Esophagus muscularis mucosa (tissue), 4 donors: ENCODE data around the gene TMEM131L. TPM values are rescaled to one million over a fixed set of nuclear protein-coding genes. Genes with fewer than 3 reads are reported as not detected.

Experiments
- DNase-seq: peaks from one replicate; pipeline ENCODE4 v3.0.0-alpha.2; 2017; ENCODE audit errors: extremely low spot score
- H3K27ac ChIP-seq, 4 donors: fragments of 200-600 bp; sonication (generic); replicated peaks in 1 of 4; 1 replicate in 3 of 4; 2 replicates in 1 of 4; pipeline ENCODE4 v1.5.1; 2016 to 2019; ENCODE audit warnings: mild to moderate bottlenecking in 1 of 4
- H3K27me3 ChIP-seq, 4 donors: fragments of 200-600 bp; sonication (generic); one replicate each; pipeline versions ENCODE4 v1.5.1 to v1.6.0; 2016 to 2019
- H3K36me3 ChIP-seq, 4 donors: fragments of 200-600 bp; sonication (generic); one replicate each; pipeline ENCODE4 v1.5.1; 2016 to 2019
- H3K4me1 ChIP-seq, 4 donors: fragments of 200-600 bp; sonication (generic); one replicate each; pipeline ENCODE4 v1.5.1; 2016 to 2019
- H3K4me3 ChIP-seq, 4 donors: fragments of 200-600 bp; sonication (generic); 1 replicate in 2 of 4; 2 replicates in 2 of 4; pipeline ENCODE4 v1.5.1; 2016 to 2019; ENCODE audit warnings: mild to moderate bottlenecking in 4 of 4, moderate library complexity in 1 of 4
- H3K9me3 ChIP-seq, 4 donors: fragments of 200-600 bp; sonication (generic); 1 replicate in 3 of 4; 2 replicates in 1 of 4; pipeline ENCODE4 v1.5.1; 2016 to 2019
- CTCF ChIP-seq, 3 experiments: fragments of 200-600 bp in 2 of 3; fragments of 450-650 bp in 1 of 3; sonication (generic) in 2 of 3; IDR thresholded peaks; one replicate each; pipeline ENCODE4 v1.5.1; 2017 to 2019; ENCODE audit warnings: antibody characterized with exemption in 3 of 3, mild to moderate bottlenecking in 2 of 3, moderate library complexity in 1 of 3
- EP300 ChIP-seq: sonication (generic); formaldehyde crosslinking; IDR thresholded peaks from one replicate; pipeline ENCODE4 v1.6.1; 2017; ENCODE audit warnings: antibody characterized with exemption
- POLR2A ChIP-seq: fragments of 450-650 bp; IDR thresholded peaks from one replicate; pipeline ENCODE4 v1.6.1; 2017; ENCODE audit warnings: antibody characterized with exemption, moderate library complexity, mild to moderate bottlenecking, low read depth
- POLR2AphosphoS5 ChIP-seq, 2 donors: sonication (generic); formaldehyde crosslinking; IDR thresholded peaks; one replicate each; pipeline ENCODE4 v1.6.1; 2017; ENCODE audit warnings: antibody characterized with exemption in 2 of 2
- WGBS: methylation state at CpG from one replicate; pipeline ENCODE4 v1.1.5; 2018; 5-methylcytosine and 5-hydroxymethylcytosine counted together
- intact Hi-C: fragments of 100-400 bp; cut with DNase I; formaldehyde crosslinking; loops from one replicate; pipeline ENCODE4 v1.15.1; 2023
- total RNA-seq, 4 donors: library from RNA; depleted of rRNA; stranded (reverse); fragments of >200 nt; gene quantifications; one replicate each; pipeline versions ENCODE4 v1.1.0 to v1.2.1, GENCODE V29; 2016

The TMEM131L gene
- total RNA-seq, 4 donors from 2014 or later, result 10.3 to 16.3 (median 12.1) TPM

- TF ChIP-seq POLR2AphosphoS5 (IDR thresholded peaks at IDR 0.05), result no peak
- no peak for TF ChIP-seq POLR2A
- no peak for TF ChIP-seq EP300
- TF ChIP-seq CTCF (IDR thresholded peaks at IDR 0.05), result no peak
- Histone ChIP-seq H3K27ac (no peak overlapping the region), H3K4me3 (no peak overlapping the region), H3K9me3 (no peaks in the 10 kb centered on the region), H3K36me3 (peaks cover 5 to 35% (median 23%) of the 10 kb centered on the region in 4 donors), H3K4me1 (no peaks in the 10 kb centered on the region), H3K27me3 (no peaks in the 10 kb centered on the region)
- no peak for DNase-seq
- intact Hi-C loops, result no loop called here
- 90% methylated on average over 7 of the region's 7 CpGs for WGBS
These were observed 118.9 kb downstream of the TMEM131L start for GRCh38 chr4:153585026-153585425.

GRCh38 chr4:153589703-153590595, 123.8 kb downstream of the TMEM131L start:
- H3K27me3 ChIP-seq, result no peaks in the 10 kb centered on the region
- H3K27ac ChIP-seq, result no peak overlapping the region
- no peak for DNase-seq
- TF ChIP-seq POLR2A, result no peak
- no peak for TF ChIP-seq EP300
- TF ChIP-seq CTCF (IDR thresholded peaks at IDR 0.05), result no peak
- TF ChIP-seq POLR2AphosphoS5 (IDR thresholded peaks at IDR 0.05), result no peak
- H3K4me3 ChIP-seq, result no peak overlapping the region
- WGBS, result 80% methylated on average over 7 of the region's 7 CpGs
- intact Hi-C loops, result no loop called here
- H3K4me1 ChIP-seq, result peaks cover 0 to 14% (median 2%) of the 10 kb centered on the region in 4 donors
- H3K9me3 ChIP-seq, result no peaks in the 10 kb centered on the region
- H3K36me3 ChIP-seq, result peaks cover 5 to 50% (median 18%) of the 10 kb centered on the region in 4 donors

GRCh38 chr4:153591441-153591840, 125.3 kb downstream of the TMEM131L start:
- Histone ChIP-seq H3K4me3 (no peak overlapping the region), H3K36me3 (peaks cover 8 to 51% (median 18%) of the 10 kb centered on the region in 4 donors), H3K27ac (no peak overlapping the region), H3K9me3 (no peaks in the 10 kb centered on the region), H3K27me3 (no peaks in the 10 kb centered on the region), H3K4me1 (peaks cover 0 to 14% (median 2%) of the 10 kb centered on the region in 4 donors)
- no peak for TF ChIP-seq CTCF (IDR thresholded peaks at IDR 0.05)
- TF ChIP-seq POLR2A, result no peak
- TF ChIP-seq POLR2AphosphoS5 (IDR thresholded peaks at IDR 0.05), result no peak
- no peak for TF ChIP-seq EP300
- WGBS, result 90% methylated on average over 8 of the region's 8 CpGs
- intact Hi-C loops, result no loop called here
- no peak for DNase-seq

- no peak for DNase-seq
- Histone ChIP-seq H3K27ac (no peak overlapping the region), H3K9me3 (no peaks in the 10 kb centered on the region), H3K36me3 (peaks cover 9 to 55% (median 22%) of the 10 kb centered on the region in 4 donors), H3K4me1 (peaks cover 0 to 14% (median 2%) of the 10 kb centered on the region in 4 donors), H3K4me3 (no peak overlapping the region), H3K27me3 (no peaks in the 10 kb centered on the region)
- no peak for TF ChIP-seq POLR2AphosphoS5 (IDR thresholded peaks at IDR 0.05)
- TF ChIP-seq EP300, result no peak
- TF ChIP-seq CTCF (IDR thresholded peaks at IDR 0.05), result no peak
- no peak for TF ChIP-seq POLR2A
- intact Hi-C loops, result no loop called here
- 94% methylated on average over 2 of the region's 2 CpGs for WGBS
These were observed 125.9 kb downstream of the TMEM131L start for GRCh38 chr4:153592064-153592463.
